ENCODE results near the gene CABP1. TPM values are rescaled to one million over a fixed set of nuclear protein-coding genes. Genes with fewer than 3 reads are reported as not detected.

The CABP1 gene
- total and polyA plus RNA-seq, 4 donors: 0.05 to 0.12 (median 0.08) TPM; not detected in 1

DNA sequence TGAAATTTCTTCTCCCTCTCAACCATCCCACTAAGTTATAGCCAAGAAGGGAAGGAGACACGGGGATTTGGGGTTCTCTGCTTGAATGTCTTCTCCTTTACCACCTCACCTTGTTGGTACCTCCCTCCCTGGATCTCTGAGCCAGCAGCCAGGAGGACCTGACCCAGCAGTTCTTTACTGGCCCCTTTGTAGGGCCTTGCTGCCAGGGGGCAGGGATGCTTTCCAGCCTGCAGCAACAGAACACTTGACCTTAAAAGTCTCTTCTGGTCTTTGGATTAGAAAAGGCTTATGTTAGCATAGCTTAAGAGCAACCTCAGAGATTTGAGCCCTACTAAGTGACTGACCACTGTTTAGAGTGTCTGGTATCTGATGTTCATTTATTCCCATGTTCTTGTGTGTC, 56.9 kb downstream of the CABP1 start:
- Histone ChIP-seq H3K36me3 (ENCODE audit: control insufficient read depth in 4 of 4, insufficient read depth in 3 of 4, low read depth in 1 of 4, low read length in 3 of 4) (peaks cover 14 to 65% (median 56%) of the 10 kb centered on the region in 4 donors), H3K4me1 (ENCODE audit: control insufficient read depth in 4 of 4, insufficient read depth in 4 of 4, low read length in 3 of 4) (peaks cover 3 to 12% (median 8%) of the 10 kb centered on the region in 4 donors), H3K27ac (ENCODE audit: low read depth in 1 of 2, low read length in 2 of 2) (no peak overlapping the region), H3K27me3 (ENCODE audit: control insufficient read depth in 4 of 4, insufficient read depth in 4 of 4, low read length in 3 of 4) (no peaks in the 10 kb centered on the region), H3K4me3 (ENCODE audit: low read depth in 1 of 3, low read length in 3 of 3) (no peak overlapping the region), H3K9ac (ENCODE audit: low read depth in 1 of 2, low read length in 2 of 2) (no peak overlapping the region), H3K9me3 (ENCODE audit: control insufficient read depth in 4 of 4, low read length in 3 of 4) (no peaks in the 10 kb centered on the region)
- TF ChIP-seq, protein P1, sequence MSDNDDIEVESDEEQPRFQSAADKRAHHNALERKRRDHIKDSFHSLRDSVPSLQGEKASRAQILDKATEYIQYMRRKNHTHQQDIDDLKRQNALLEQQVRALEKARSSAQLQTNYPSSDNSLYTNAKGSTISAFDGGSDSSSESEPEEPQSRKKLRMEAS (IDR thresholded peaks at IDR 0.05): no peak
- TF ChIP-seq HNF4A (conservative IDR thresholded peaks at IDR 0.05) (no peak), YY1 (IDR thresholded peaks at IDR 0.05) (no peak), EGR1 (IDR thresholded peaks at IDR 0.05; ENCODE audit: low read depth in 2 of 2) (no peak), JUND (IDR thresholded peaks at IDR 0.05) (no peak), HNF4G (IDR thresholded peaks at IDR 0.05) (no peak), RAD21 (IDR thresholded peaks at IDR 0.05) (no peak), TAF1 (conservative IDR thresholded peaks at IDR 0.05) (no peak), SP1 (IDR thresholded peaks at IDR 0.05) (no peak), FOXA1 (IDR thresholded peaks at IDR 0.05) (no peak), ZBTB33 (IDR thresholded peaks at IDR 0.05) (no peak), REST (IDR thresholded peaks at IDR 0.05) (no peak), RXRA (IDR thresholded peaks at IDR 0.05) (no peak), FOXA2 (IDR thresholded peaks at IDR 0.05) (no peak), GABPA (IDR thresholded peaks at IDR 0.05 in 1 of 2, conservative IDR thresholded peaks at IDR 0.05 in 1 of 2) (no peak), NR2F2 (IDR thresholded peaks at IDR 0.05) (no peak)
- TF ChIP-seq, protein P2, sequence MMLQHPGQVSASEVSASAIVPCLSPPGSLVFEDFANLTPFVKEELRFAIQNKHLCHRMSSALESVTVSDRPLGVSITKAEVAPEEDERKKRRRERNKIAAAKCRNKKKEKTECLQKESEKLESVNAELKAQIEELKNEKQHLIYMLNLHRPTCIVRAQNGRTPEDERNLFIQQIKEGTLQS (IDR thresholded peaks at IDR 0.05): no peak
- TF ChIP-seq, protein P3, sequence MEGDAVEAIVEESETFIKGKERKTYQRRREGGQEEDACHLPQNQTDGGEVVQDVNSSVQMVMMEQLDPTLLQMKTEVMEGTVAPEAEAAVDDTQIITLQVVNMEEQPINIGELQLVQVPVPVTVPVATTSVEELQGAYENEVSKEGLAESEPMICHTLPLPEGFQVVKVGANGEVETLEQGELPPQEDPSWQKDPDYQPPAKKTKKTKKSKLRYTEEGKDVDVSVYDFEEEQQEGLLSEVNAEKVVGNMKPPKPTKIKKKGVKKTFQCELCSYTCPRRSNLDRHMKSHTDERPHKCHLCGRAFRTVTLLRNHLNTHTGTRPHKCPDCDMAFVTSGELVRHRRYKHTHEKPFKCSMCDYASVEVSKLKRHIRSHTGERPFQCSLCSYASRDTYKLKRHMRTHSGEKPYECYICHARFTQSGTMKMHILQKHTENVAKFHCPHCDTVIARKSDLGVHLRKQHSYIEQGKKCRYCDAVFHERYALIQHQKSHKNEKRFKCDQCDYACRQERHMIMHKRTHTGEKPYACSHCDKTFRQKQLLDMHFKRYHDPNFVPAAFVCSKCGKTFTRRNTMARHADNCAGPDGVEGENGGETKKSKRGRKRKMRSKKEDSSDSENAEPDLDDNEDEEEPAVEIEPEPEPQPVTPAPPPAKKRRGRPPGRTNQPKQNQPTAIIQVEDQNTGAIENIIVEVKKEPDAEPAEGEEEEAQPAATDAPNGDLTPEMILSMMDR (IDR thresholded peaks at IDR 0.05; ENCODE audit: low read depth, low read length, missing input control): no peak
- WGBS: 96% methylated on average over 1 of the region's 1 CpG
- DNase-seq (ENCODE audit: low spot score): no peak
